ENCODE measurements around the gene DNAH2.
A peak's percentile ranks its signal among the peaks of the same experiment; 100 is the strongest.

DNAH2 gene

DNA sequence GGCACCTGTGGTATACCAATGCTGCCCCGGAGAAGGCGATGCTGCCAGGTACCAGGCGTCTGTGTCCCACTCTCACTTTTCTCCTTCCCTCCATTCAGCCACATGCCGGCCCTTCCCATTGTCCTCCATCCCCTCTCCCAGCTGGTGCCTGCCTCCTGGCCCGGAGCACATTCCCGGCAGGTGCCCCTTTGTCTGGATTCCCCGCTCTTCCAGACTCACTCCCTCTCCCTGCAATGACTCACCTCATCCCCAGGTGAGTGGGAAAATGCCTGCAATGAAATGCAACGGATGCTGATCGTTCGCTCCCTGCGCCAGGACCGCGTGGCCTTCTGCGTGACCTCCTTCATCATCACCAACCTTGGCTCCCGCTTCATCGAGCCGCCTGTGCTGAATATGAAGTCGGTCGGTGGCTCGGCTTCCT lies 106.0 kb downstream of the DNAH2 start:
- DNase-seq, result no peak

DNA sequence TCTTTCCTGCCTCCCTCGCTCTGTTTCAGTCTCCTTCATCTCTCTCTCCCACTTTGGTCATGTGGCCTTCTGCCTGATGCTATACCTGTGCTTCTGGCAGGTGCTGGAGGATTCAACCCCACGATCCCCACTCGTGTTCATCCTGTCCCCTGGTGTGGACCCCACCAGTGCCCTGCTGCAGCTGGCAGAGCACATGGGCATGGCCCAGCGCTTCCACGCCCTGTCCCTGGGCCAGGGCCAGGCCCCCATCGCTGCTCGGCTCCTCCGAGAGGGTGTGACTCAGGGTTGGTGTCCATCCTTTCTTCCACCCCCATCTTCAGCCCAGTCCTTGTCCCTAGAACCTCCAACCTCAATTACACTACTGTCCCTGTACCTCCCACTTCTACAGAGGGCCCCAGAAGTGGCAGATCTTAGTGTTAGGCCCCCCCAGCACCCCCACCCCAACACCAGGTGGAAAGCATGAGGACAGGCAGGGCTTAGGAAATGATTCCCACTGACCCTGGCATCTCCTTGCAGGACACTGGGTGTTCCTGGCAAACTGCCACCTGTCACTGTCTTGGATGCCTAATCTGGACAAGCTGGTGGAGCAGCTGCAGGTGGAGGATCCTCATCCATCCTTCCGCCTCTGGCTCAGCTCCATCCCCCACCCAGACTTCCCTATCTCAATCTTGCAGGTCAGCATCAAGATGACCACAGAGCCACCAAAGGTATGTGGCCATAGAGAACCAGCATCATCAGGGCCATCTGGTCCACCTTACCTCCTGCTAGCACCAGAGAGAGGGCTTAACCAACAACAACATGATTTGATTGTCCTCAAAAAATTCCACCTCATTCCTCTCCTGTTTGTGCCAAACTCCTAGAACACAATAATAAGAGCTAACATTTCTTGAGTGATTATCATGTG lies 106.7 kb downstream of the DNAH2 start:
- DNase-seq, result no peak

DNA sequence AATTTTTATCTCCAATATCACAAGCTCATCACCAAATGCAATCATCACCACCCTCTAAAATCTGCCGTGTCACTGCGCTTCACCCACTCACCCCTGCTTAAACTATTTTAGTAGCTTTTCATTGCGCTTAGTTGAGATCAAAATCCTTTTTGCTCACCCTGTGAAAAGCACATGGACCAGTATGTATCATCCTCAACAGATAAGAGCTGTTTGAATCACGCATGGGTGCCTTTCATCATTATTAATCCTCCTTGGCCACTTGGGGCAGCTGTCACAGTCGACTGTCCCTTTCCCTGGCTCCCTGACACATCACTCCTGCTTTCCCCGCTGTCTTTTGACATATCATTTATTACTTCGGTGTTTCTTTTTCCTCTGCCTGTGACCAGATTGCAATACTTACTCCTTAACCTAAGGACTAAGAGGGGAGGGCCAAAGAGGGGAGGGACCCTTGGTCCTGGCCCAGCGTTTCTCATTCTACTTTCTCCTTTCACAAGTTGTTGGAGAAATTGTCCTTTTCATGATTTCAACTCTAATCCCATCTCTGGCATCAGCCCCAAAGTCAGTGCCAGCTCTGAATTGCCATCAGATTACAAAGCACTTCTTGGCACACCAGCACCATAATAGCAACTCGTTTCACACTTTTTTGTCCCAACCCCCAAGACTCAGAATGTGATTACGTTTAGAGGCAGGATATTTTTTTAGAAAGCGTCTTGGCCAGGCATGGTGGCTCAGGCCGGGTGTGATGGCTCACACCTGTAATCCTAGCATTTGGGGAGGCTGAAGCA lies 107.9 kb downstream of the DNAH2 start:
- no peak for DNase-seq

DNA sequence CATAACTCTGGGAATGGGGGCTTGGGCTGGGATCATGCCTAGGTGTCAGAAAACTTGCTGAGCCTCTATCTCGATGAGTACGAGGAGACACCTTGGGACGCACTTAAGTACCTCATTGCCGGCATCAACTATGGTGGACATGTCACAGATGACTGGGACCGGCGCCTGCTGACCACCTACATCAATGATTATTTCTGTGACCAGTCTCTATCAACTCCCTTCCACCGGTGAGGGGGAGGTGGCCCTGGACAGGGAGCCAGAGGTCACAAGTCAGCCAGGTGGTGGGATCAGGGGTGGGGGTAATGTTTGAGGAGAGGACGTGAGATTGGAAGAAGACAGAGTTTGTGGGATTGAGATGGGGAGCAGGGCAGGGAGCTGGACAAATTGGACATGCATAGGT lies 113.1 kb downstream of the DNAH2 start:
- DNase-seq, result no peak

- DNase-seq, result no peak
These were observed 113.7 kb downstream of the DNAH2 start for GRCh38 chr17:7831233-7831632.

DNA sequence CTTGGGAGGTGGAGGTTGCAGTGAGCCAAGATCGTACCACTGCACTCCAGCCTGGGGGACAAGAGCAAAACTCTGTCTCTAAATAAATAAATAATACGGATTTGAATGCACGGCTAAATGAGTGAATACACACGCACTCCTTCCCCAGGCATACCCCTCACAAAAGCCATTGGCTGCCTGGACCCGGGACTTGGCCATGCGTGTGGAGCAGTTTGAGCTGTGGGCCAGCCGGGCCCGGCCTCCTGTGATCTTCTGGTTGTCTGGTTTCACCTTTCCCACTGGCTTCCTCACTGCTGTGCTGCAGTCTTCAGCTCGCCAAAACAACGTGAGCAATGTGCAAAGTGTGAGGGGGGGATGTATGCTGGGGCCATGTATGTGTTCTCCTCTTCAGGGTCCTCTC lies 114.9 kb downstream of the DNAH2 start:
- DNase-seq, result no peak

DNA sequence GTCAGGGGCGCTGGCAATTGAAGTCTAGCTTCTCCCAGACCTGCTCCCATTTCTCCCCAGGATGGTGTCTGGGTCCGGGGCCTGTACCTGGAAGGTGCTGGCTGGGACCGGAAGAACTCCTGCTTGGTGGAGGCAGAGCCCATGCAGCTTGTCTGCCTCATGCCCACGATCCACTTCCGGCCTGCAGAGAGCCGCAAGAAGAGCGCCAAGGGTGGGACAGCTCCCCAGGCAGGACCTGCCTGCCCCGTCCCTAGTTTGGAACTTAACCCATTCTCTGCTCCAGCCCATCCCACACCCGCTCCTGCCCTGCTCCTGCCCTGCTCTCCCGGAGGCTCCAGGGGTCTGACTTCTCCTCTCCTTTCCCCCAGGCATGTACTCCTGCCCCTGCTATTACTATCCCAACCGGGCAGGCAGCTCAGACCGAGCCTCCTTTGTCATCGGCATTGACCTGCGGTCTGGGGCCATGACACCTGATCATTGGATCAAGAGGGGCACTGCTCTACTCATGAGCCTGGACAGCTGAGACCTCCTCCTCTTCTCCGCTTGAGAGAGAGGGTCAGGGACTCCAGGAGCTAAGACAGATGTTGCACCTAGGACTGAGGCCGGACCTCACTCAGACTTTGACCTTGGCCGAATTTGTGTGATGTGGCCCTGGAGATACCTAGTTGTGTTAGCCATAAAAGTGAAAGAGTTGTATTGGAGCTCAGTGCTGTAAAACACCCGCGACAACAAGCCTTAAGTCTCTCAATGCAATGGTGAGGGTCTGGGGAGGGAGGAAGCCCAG lies 115.7 kb downstream of the DNAH2 start:
- DNase-seq, result no peak

- peak; percentile 96 for DNase-seq
These were observed 116.4 kb downstream of the DNAH2 start, which contains the start of gene KDM6B for GRCh38 chr17:7833795-7834541. TSS of gene KDM6B (plus strand) at chr17:7834217. CDS start at chr17:7845555, 11,338 bp downstream.

DNA sequence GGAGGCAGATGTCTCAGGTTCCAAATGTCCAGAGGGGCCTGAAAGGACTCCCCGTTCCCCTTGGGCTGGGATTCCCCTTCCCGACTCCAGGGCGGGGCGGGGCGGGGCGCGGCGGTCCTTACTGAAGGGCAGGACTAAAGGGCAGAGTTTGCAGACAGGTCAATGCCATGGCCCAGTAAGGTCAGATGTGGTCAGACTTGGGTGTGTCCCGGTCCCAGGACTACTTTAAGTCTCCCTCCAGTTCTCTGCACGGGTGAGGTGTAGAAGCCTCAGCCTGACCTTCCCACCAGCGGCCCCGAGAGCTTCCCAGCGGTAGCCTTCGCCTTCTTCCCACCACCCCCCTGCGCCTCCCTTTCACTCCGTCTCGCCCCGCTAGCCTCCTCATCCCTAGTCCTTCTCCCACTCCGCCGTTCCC lies 117.0 kb downstream of the DNAH2 start:
- DNase-seq, result peak; percentile 81

DNA sequence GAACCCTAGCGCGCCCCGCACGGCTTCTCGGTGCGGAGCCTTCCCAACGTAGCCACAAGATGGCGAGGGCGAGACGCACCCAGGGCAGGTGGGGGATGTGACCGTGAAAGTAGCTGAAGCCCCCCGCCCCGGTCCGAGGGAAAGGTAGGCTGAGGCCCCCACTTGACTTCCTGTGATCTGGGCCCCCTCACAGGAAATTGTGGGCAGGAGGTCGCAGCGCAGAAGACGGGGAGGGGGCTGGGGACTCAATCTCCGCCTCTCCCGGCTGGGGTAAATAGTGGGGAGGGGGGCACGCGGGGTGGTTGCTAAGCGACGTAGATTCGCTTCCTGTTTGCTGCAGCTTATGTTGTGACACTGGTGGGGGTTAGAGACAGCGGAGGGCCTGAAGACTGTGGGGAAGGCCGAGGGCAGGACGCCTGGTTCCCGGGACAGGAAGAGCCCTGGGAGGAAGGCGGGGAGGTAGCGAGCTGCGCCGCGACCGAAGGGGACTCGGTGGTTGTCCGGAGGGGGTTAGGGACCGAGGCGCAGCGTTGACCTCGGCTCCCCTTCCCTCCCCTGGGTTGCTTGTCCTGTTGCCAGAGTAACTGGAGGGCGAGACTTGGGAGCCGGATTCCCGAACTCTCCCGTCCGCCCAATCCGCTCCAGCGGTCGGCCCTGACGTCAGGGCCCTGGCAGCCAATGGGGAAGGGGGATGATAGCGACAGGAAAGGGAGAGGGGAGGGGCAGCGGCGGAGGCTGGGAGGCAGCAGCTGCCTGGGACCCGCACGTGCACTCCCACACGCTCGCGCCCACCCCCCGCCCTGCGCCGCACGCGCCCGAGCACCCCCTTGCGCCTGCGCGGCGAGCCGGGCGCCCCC lies 117.6 kb downstream of the DNAH2 start:
- DNase-seq, result peak; percentile 91

DNA sequence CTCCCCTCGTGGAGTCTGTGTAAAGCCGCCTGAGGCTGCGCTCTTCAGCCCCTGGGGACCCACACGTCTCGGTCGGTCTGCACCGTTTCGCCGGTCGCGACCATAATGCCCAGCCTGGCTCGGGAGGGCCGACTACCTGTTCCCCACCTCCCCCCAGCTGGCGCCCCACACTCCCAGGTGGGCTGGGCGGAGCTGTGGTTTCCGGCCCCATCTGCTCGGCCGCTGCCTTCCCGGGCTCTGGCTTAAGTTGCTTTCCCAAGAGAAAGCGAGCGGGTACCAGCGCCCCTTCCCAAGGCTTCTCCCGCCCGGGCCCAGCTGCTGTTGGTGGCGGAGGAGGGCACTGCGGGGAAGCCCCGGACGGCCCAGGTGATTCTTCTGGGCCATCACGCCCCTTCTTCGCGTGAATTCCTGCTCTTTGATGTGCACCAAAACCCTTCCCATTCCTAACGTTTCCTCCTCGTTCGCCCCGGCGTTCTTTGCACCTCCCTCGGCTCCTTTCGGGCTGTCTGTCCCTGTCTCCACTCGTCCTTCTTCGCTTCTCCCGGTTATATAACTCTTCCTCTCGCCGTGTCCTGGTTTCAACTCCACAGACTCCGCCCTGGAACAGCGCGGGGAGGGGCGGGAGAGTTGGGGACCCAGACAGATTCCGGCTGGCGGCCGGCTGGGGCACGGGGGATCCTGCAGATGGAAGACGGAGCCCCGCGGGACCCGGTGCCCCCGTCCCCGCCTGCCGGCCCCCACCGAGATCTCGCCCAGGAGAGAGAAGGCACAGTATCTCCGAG lies 118.5 kb downstream of the DNAH2 start:
- peak; percentile 77 for DNase-seq

GRCh38 chr17:7836596-7837407 lies 119.3 kb downstream of the DNAH2 start:
- peak; percentile 79 for DNase-seq

DNA sequence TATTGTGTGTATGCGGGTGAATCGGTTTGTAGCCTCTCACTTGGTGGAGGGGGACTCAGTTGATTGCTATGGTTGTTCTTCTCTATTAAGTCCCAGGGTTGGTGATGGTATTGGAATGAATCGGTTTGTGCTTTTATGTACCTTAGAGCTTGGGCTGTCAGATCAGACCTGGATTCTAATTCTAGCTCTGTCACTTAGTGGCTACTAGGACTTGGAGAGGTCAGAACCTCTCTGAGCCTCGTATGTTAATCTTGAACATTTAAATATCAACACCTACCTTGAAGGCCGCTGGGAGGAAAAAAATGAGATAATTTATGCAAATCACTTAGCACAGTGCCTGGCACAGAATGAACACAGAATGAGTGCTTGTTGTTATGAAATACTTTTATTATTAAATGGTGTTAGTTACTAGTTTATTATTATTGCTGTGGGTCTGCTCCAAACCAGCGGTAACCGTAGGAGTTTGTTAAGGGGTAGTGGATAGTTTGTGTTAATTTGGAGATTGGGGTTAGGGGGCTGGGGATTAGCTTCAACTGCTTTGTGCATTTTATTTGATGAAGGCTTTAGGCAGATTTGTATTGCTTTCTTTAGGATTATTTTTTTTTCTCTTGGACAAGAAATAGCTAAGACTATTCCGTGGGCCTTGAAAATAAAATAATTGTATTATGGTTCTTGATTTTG lies 120.0 kb downstream of the DNAH2 start:
- DNase-seq, result no peak

- DNase-seq, result no peak
These were observed 120.8 kb downstream of the DNAH2 start for GRCh38 chr17:7838090-7839075.

DNA sequence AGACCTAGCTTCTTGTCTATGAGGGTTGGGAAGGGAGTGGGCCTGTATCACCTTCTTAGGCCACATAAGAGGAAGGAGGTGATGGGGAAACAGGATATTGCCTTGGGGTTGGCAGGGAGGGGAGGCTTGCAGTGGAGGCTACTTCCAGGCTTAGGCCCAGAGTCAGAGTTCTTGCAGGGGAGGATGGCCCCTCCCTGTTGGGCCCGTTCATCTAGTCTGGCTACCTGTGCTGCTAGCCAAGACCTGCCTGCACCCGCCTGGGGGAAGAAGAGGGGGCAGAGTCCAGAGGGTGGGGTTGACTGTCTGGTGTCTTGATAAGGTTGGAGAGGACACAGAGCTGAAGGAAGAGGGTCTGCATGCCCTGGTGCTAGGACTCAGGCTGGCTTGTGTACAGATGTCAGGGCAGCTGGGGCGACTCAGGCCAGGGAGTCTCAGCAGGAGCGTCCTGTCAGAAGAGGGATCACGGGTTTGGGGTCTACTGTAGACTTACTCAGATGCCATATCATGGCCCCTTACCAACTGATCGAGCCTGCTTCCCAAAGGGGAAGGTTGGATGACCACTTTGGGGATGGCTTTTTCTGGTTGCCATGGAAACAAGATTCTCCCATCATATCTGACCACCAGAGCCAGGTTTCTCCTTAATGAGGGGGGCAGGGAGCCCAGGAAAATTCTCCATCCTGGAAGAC lies 121.8 kb downstream of the DNAH2 start:
- no peak for DNase-seq

DNA sequence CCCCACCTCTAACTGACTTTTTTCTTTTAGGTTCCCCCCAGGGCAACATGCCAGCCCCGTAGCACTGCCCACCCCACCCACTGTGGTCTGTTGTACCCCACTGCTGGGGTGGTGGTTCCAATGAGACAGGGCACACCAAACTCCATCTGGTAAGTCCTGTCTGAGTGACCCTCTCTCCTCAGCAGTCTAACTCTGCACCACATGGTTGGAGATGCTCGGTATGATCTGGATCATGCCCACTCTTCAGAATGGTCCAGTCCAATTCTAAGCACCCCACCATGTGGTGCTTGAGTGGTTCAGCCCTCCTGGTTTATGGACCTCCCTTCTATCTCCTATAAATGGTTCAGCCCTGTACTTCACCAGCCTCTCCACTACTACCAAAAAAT lies 122.3 kb downstream of the DNAH2 start:
- DNase-seq, result no peak

- no peak for DNase-seq
These were observed 122.9 kb downstream of the DNAH2 start for GRCh38 chr17:7840441-7840840.
